Heart right ventricle (tissue), 16 donors: ENCODE data around the gene CLSTN2. TPM values are rescaled to one million over a fixed set of nuclear protein-coding genes. Genes with fewer than 3 reads are reported as not detected.

Experiments used
- ATAC-seq, 8 donors: fragments of 200-7000 bp; cut with Tn5 transposase; one replicate each; pipeline ENCODE4 v1.9.1; 2020; ENCODE audit warnings: mild to moderate bottlenecking in 8 of 8, moderate library complexity in 8 of 8, moderate number of reproducible peaks in 1 of 8
- DNase-seq, 2 donors: peaks; one replicate each; pipeline ENCODE4 v3.0.0-alpha.2; 2020
- H3K27ac ChIP-seq, 10 donors: fragments of 200-600 bp; sonication (generic) in 2 of 10; one replicate each; pipeline versions ENCODE4 v1.5.0 to v1.8.0; 2020 to 2022; ENCODE audit warnings: mild to moderate bottlenecking in 3 of 10
- H3K27me3 ChIP-seq, 7 donors: fragments of 200-600 bp; one replicate each; pipeline ENCODE4 v1.8.0; 2021 to 2022; ENCODE audit warnings: mild to moderate bottlenecking in 2 of 7
- H3K36me3 ChIP-seq, 9 donors: fragments of 200-600 bp; sonication (generic) in 1 of 9; one replicate each; pipeline versions ENCODE4 v1.5.0 to v1.8.0; 2020 to 2022; ENCODE audit warnings: mild to moderate bottlenecking in 2 of 9
- H3K4me1 ChIP-seq, 9 donors: fragments of 200-600 bp; sonication (generic) in 1 of 9; one replicate each; pipeline versions ENCODE4 v1.5.0 to v1.8.0; 2020 to 2022; ENCODE audit warnings: mild to moderate bottlenecking in 4 of 9
- H3K4me3 ChIP-seq, 10 donors: fragments of 200-600 bp; sonication (generic) in 2 of 10; one replicate each; pipeline versions ENCODE4 v1.5.0 to v1.8.0; 2020 to 2022; ENCODE audit warnings: mild to moderate bottlenecking in 7 of 10, moderate library complexity in 2 of 10
- H3K9me3 ChIP-seq, 11 donors: fragments of 200-600 bp in 10 of 11; sonication (generic) in 2 of 11; one replicate each; pipeline versions ENCODE4 v1.5.0 to v1.8.0; 2013 to 2022; ENCODE audit warnings: mild to moderate bottlenecking in 2 of 11, control low read depth in 1 of 11, moderate library complexity in 1 of 11
- WGBS, 2 donors: extraction: QIAGEN DNeasy Blood & Tissue Kit; methylation state at CpG; one replicate each; pipeline ENCODE4 v1.1.7; 2013; ENCODE audit warnings: inconsistent platforms in 1 of 2; 5-methylcytosine and 5-hydroxymethylcytosine counted together
- intact Hi-C, 10 donors: fragments of 100-400 bp; cut with DNase I; formaldehyde crosslinking; loops; one replicate each; pipeline versions ENCODE4 v1.11.1 to v1.14.2; 2022
- polyA plus RNA-seq, 2 donors: library from polyadenylated mRNA; stranded (reverse); fragments of 200-250 nt; gene quantifications; one replicate each; pipeline ENCODE4 v1.2.3, GENCODE V29; 2013
- total RNA-seq, 10 donors: library from RNA; stranded (reverse); fragmentation: NEBNext Ultra II Directional in 3 of 10; extraction: Animal tissue kit (Norgen Biotek cat#: 25700) in 3 of 10; gene quantifications; one replicate each; pipeline versions ENCODE4 v1.2.1 to v1.2.4, GENCODE V29; 2021 to 2023
- TF ChIP-seq, protein P1 (sequence below), 9 donors: fragments of 200-600 bp; sonication (generic) in 2 of 9; IDR thresholded peaks; one replicate each; pipeline versions ENCODE4 v1.5.0 to v1.8.0; 2021 to 2022; ENCODE audit warnings: antibody characterized with exemption in 9 of 9, mild to moderate bottlenecking in 5 of 9, moderate library complexity in 1 of 9
- donor health status: Arrhythmogenic right ventricular cardiomyopathy.
- donor health status: ischemic (EF 13 %, LVEDD 7.1; RV severe dilation, severe dysfunction).
- donor health status: healthy with polysubstance abuse.
- donor health status: DM: no; HTN: yes; CAD: no.
- donor health status: DM: no; HTN: no; CAD: no.
- donor health status: ischemic (EF 25% LVEDD 6.9; RV normal size, moderate dysfunction).
- donor health status: ischemic (EF 25% LVEDD 5.7; RV mildly dilated, moderate dysfunction).
- donor health status: healthy.
- donor health status: DM: yes; HTN: yes; CAD: no.
- donor health status: Ischemic cardiomyopathy.
- donor health status: ischemic (EF 35%, LVEDD 5.7; RV mildly dilated, moderate dysfunction).
- donor health status: nonischemic (EF 11% LVEDD 7.7; RV severe dilation, severe dysfunction).
- donor health status: DM: yes; HTN: yes; CAD: no.
- donor health status: PGD.
- donor health status: ischemic (EF 29% LVEDD 5.4; RV normal size, mild dysfunction).
- donor health status: nonischemic (EF 23%, LVEDD 6.1; RV moderate dilation, normal function).

Gene CLSTN2
- total and polyA plus RNA-seq, 12 donors: 0.57 to 10.7 (median 4.4) TPM

DNA sequence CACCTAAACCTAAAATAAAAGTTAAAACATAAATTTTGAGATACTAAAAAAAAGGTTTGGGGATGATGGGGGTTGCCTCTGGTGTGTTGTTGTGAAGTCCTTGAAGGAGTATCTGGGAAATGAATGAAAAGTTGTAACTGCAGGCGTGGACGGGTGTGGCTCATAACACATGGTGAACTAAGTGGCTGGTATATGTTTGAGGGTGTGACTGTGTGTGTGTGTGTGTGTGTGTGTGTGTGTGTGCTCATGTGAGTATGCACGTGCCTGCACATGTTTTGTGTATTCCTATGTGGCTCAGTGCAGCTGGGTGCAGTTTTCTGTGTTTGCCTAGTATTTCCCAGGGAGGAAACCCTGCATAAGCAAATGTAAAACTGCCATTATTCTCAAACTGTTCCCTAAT lies 513.0 kb downstream of the CLSTN2 start:
- DNase-seq: no peak
- whole genome bisulfite sequencing, 2 donors: 86 to 93% methylated on average over 3 of the region's 3 CpGs
- Histone ChIP-seq H3K4me1 (peaks cover 0 to 7% (median 0%) of the 10 kb centered on the region in 9 donors), H3K27ac (no peak overlapping the region), H3K9me3 (no peaks in the 10 kb centered on the region), H3K27me3 (no peaks in the 10 kb centered on the region), H3K4me3 (no peak overlapping the region), H3K36me3 (no peaks in the 10 kb centered on the region)
- TF ChIP-seq, protein P1, sequence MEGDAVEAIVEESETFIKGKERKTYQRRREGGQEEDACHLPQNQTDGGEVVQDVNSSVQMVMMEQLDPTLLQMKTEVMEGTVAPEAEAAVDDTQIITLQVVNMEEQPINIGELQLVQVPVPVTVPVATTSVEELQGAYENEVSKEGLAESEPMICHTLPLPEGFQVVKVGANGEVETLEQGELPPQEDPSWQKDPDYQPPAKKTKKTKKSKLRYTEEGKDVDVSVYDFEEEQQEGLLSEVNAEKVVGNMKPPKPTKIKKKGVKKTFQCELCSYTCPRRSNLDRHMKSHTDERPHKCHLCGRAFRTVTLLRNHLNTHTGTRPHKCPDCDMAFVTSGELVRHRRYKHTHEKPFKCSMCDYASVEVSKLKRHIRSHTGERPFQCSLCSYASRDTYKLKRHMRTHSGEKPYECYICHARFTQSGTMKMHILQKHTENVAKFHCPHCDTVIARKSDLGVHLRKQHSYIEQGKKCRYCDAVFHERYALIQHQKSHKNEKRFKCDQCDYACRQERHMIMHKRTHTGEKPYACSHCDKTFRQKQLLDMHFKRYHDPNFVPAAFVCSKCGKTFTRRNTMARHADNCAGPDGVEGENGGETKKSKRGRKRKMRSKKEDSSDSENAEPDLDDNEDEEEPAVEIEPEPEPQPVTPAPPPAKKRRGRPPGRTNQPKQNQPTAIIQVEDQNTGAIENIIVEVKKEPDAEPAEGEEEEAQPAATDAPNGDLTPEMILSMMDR (IDR thresholded peaks at IDR 0.05): no peak
- no peak for ATAC-seq
- intact Hi-C loops: no loop called here

DNA sequence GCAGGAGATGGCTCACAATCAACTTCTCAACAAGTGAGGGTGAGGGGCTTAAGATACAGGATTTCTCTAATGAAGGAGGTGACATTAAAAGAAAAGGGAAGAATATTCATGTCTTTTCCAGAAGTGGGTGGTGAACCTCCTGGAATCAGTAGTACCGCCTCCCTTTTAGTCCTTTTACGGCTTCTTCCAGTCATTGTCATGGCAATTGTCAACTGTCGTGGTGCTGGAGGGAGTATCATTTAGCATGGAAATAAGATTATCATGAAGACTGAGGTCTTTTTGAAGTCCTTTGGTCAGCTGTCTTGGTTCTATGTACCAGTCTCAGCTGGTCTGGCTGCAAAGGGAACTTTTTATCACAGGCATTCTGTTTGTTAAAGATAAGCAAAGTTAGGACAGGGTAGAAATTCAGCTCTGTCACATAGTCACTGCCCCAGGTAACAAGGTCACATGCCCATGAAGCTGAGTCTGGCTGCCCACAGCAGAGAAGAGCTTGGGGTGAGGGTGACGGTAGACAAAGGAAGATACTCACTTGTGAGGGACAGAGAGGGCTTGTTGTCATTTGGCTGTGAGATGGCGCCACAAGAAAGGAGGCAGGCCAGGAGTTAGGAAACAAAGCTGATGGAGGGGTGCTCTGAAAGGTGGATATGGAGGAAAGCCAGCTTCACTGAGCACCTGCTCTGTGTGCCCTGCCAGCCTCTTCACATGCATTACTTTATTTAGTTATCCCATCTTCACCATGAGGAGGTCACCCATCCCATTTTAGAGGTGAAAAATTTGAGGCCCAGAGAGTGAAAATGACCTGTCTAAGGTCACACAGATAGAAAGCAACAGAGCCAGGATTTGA lies 514.6 kb downstream of the CLSTN2 start:
- ATAC-seq: no peak
- Histone ChIP-seq H3K4me3 (no peak overlapping the region), H3K9me3 (no peaks in the 10 kb centered on the region), H3K27me3 (no peaks in the 10 kb centered on the region), H3K27ac (no peak overlapping the region), H3K4me1 (no peaks in the 10 kb centered on the region), H3K36me3 (no peaks in the 10 kb centered on the region)
- WGBS, 2 donors: 77 to 85% methylated on average over 5 of the region's 5 CpGs
- no peak for DNase-seq
- TF ChIP-seq, protein P1 (IDR thresholded peaks at IDR 0.05): no peak
- intact Hi-C loops: no loop called here

DNA sequence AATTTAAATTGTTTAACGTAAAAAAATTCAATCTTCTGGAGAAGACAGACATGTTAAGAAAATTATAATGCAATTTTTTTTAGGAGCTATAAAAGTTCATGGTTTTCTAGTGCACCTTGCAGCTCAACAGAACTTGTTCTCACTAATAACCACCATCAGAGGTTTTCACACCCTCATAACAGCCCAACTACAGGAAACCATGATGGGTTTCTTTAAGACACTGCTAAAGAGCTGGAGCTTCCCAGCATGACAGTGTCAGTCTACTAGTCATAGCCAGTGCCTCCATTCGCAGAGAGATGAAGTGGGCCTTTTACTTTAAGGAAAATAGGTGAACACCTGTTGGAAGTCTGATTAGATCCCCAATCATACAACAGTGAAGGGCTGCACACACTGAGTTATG lies 518.8 kb downstream of the CLSTN2 start:
- ATAC-seq (no peak), DNase-seq (no peak)
- no peak overlapping the region for H3K4me3 ChIP-seq
- intact Hi-C loops: no loop called here
- no peaks in the 10 kb centered on the region for H3K36me3 ChIP-seq
- 87 to 90% methylated on average over 2 of the region's 2 CpGs for WGBS, 2 donors
- no peaks in the 10 kb centered on the region for H3K27me3 ChIP-seq
- TF ChIP-seq, protein P1 (IDR thresholded peaks at IDR 0.05): no peak
- no peak overlapping the region for H3K27ac ChIP-seq
- H3K4me1 ChIP-seq: no peaks in the 10 kb centered on the region
- H3K9me3 ChIP-seq: no peaks in the 10 kb centered on the region

DNA sequence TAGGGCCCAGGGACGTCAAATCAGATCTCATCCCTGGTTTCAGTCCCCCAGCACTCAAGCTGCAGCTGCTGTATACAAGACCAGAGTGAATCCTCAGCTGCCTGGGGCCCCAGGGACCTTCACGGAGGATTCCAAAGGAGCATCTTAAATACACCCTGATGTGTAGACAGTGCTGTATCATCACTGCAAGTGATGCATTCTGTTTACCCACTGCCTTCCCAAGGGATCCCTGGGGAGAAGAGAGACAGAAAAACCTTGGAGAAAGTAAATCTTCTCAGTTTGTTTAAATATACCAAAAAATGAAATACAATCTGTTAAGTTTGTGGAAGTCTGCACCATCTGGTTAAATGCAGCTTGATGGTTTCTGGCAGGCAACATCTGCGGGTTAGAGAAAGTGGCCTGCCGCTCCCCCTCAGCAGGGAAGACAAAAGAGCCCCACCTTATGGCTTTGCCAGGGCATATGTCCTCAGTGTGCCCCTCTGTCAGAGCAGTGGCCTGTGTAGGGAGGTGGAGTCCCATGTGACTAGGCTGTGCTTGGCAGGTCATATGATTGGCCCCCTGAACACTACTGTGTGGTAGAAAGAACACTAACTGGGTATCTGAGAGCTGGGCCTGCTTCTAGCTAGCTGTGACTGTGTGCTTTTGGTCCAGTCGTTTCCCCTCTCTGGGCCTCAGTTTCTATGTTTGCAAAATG lies 520.7 kb downstream of the CLSTN2 start:
- Histone ChIP-seq H3K9me3 (no peaks in the 10 kb centered on the region), H3K27ac (no peak overlapping the region), H3K36me3 (no peaks in the 10 kb centered on the region), H3K4me3 (no peak overlapping the region), H3K4me1 (no peaks in the 10 kb centered on the region), H3K27me3 (no peaks in the 10 kb centered on the region)
- TF ChIP-seq, protein P1 (IDR thresholded peaks at IDR 0.05): no peak
- DNase-seq (no peak), ATAC-seq (no peak)
- intact Hi-C loops: no loop called here
- WGBS, 2 donors: 74 to 76% methylated on average over 5 of the region's 5 CpGs
